22Rv1 (cell line): ENCODE measurements around the gene LRRC1.

Experiments
- ZFX ChIP-seq: fragments of 450-650 bp; IDR thresholded peaks from 2 replicates; pipeline ENCODE4 v1.6.1; 2017; ENCODE audit warnings: antibody characterized with exemption, borderline replicate concordance
- TF ChIP-seq, protein P1 (sequence below): fragments of 450-650 bp; IDR thresholded peaks from 2 replicates; pipeline ENCODE4 v1.5.1; 2017; ENCODE audit warnings: mild to moderate bottlenecking

DNA sequence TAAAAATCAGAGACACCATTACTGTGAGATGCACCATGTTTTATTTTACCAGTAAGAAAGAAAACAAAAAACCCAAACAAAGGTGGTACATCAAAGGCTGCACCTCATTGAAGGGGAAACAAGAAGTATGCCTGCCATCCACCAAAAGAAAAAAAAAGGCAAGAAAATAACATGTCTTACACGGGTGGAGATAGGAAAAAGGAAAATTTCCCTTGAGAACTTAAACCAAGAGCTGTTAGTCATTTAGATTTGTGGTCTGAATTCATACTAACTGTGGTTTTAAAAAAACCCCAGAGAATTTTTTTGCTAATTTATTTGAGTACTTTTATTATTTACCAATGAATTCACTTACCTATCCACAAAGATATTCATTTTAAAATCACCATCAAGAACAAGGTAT, 144.0 kb downstream of the LRRC1 start:
- TF ChIP-seq, protein P1, sequence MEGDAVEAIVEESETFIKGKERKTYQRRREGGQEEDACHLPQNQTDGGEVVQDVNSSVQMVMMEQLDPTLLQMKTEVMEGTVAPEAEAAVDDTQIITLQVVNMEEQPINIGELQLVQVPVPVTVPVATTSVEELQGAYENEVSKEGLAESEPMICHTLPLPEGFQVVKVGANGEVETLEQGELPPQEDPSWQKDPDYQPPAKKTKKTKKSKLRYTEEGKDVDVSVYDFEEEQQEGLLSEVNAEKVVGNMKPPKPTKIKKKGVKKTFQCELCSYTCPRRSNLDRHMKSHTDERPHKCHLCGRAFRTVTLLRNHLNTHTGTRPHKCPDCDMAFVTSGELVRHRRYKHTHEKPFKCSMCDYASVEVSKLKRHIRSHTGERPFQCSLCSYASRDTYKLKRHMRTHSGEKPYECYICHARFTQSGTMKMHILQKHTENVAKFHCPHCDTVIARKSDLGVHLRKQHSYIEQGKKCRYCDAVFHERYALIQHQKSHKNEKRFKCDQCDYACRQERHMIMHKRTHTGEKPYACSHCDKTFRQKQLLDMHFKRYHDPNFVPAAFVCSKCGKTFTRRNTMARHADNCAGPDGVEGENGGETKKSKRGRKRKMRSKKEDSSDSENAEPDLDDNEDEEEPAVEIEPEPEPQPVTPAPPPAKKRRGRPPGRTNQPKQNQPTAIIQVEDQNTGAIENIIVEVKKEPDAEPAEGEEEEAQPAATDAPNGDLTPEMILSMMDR, result no peak
- TF ChIP-seq ZFX, result no peak
